WTC11 (cell line): Measurements from ENCODE around the gene NR3C2.

Source experiments
- CREB1 ChIP-seq: sonication (generic); formaldehyde crosslinking; IDR thresholded peaks from 2 replicates; pipeline ENCODE4 v1.8.0; 2023; ENCODE audit warnings: mild to moderate bottlenecking, missing genetic modification reagents
- CTCF ChIP-seq: fragments of 200-600 bp; IDR thresholded peaks from 2 replicates; pipeline ENCODE4 v1.8.0; 2022; ENCODE audit warnings: antibody characterized with exemption
- E2F4 ChIP-seq: sonication (generic); formaldehyde crosslinking; IDR thresholded peaks from 2 replicates; pipeline ENCODE4 v1.8.1; 2022; ENCODE audit warnings: low read depth, mild to moderate bottlenecking, moderate library complexity, missing genetic modification reagents, borderline replicate concordance
- ESRRA ChIP-seq: sonication (generic); formaldehyde crosslinking; IDR thresholded peaks from 2 replicates; pipeline ENCODE4 v1.8.1; 2022; ENCODE audit warnings: mild to moderate bottlenecking, missing genetic modification reagents, borderline replicate concordance
- FOXJ3 ChIP-seq: sonication (generic); formaldehyde crosslinking; IDR thresholded peaks from 2 replicates; pipeline ENCODE4 v1.9.0; 2021; ENCODE audit warnings: missing genetic modification reagents, mild to moderate bottlenecking, borderline replicate concordance
- FOXP1 ChIP-seq: sonication (generic); formaldehyde crosslinking; IDR thresholded peaks from 2 replicates; pipeline ENCODE4 v1.8.0; 2022; ENCODE audit warnings: missing genetic modification reagents, mild to moderate bottlenecking, moderate library complexity, borderline replicate concordance
- MYBL2 ChIP-seq: sonication (generic); formaldehyde crosslinking; IDR thresholded peaks from 2 replicates; pipeline ENCODE4 v1.8.1; 2023; ENCODE audit warnings: mild to moderate bottlenecking, moderate library complexity, missing genetic modification reagents
- SP1 ChIP-seq: sonication (generic); formaldehyde crosslinking; conservative IDR thresholded peaks from 2 replicates; pipeline ENCODE4 v1.8.1; 2022; ENCODE audit warnings: missing genetic modification reagents
- ZNF232 ChIP-seq: sonication (generic); formaldehyde crosslinking; IDR thresholded peaks from 2 replicates; pipeline ENCODE4 v1.8.0; 2022; ENCODE audit warnings: mild to moderate bottlenecking, missing genetic modification reagents
- ZNF416 ChIP-seq: fragments of 250-450 bp; sonication (Bioruptor Pico); IDR thresholded peaks from 2 replicates; pipeline ENCODE4 v1.9.0; 2021; ENCODE audit warnings: mild to moderate bottlenecking, inconsistent platforms
- TF ChIP-seq, protein P1 (sequence below): sonication (generic); formaldehyde crosslinking; IDR thresholded peaks from 2 replicates; pipeline ENCODE4 v1.8.1; 2022; ENCODE audit warnings: low read depth, missing genetic modification reagents, borderline replicate concordance
- TF ChIP-seq, protein P2 (sequence below): sonication (generic); formaldehyde crosslinking; IDR thresholded peaks from 2 replicates; pipeline ENCODE4 v1.8.1; 2022; ENCODE audit warnings: mild to moderate bottlenecking, moderate library complexity, missing genetic modification reagents

DNA sequence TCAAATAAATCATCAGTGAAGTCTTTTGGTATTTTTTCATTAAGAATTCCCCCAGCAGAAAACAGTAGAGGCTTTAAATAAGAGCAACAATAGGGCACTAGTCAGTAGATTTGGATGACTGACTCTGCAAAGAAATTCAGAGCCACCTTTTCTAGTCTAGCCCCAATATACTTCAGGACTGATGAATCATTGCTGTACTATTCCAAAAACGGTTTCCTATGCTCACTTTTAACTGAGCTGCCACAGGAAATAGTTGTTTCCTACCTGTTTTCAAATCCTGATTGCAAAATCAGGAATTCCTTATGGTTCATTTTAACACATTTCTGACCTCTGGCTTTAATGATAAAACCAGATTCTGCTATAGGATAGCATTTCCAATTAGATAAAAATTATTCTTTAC, 171.6 kb downstream of the NR3C2 start:
- TF ChIP-seq CTCF (no peak), E2F4 (CRISPR knock-in tag) (no peak), CREB1 (CRISPR knock-in tag) (no peak), ESRRA (no peak), ZNF416 (CRISPR knock-in tag) (no peak), SP1 (no peak), FOXP1 (CRISPR knock-in tag) (no peak), ZNF232 (no peak), FOXJ3 (CRISPR knock-in tag) (no peak), MYBL2 (CRISPR knock-in tag) (no peak)
- TF ChIP-seq, protein P1, sequence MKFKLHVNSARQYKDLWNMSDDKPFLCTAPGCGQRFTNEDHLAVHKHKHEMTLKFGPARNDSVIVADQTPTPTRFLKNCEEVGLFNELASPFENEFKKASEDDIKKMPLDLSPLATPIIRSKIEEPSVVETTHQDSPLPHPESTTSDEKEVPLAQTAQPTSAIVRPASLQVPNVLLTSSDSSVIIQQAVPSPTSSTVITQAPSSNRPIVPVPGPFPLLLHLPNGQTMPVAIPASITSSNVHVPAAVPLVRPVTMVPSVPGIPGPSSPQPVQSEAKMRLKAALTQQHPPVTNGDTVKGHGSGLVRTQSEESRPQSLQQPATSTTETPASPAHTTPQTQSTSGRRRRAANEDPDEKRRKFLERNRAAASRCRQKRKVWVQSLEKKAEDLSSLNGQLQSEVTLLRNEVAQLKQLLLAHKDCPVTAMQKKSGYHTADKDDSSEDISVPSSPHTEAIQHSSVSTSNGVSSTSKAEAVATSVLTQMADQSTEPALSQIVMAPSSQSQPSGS (CRISPR knock-in tag), result no peak
- TF ChIP-seq, protein P2, sequence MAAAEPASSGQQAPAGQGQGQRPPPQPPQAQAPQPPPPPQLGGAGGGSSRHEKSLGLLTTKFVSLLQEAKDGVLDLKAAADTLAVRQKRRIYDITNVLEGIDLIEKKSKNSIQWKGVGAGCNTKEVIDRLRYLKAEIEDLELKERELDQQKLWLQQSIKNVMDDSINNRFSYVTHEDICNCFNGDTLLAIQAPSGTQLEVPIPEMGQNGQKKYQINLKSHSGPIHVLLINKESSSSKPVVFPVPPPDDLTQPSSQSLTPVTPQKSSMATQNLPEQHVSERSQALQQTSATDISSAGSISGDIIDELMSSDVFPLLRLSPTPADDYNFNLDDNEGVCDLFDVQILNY (CRISPR knock-in tag), result no peak
